Neural progenitor cell (in vitro differentiated cells): ENCODE results near the gene FAM234A.

ENCODE experiments used
- EZH2phosphoT487 ChIP-seq: fragments of 200-600 bp; sonication (generic); IDR thresholded peaks from 2 replicates; pipeline ENCODE4 v1.6.1; 2017; ENCODE audit warnings: antibody characterized with exemption
- TF ChIP-seq, protein P1 (sequence below): fragments of 200-600 bp; sonication (generic); IDR thresholded peaks from 2 replicates; pipeline ENCODE4 v1.5.1; 2017; ENCODE audit warnings: antibody characterized with exemption, mild to moderate bottlenecking

DNA sequence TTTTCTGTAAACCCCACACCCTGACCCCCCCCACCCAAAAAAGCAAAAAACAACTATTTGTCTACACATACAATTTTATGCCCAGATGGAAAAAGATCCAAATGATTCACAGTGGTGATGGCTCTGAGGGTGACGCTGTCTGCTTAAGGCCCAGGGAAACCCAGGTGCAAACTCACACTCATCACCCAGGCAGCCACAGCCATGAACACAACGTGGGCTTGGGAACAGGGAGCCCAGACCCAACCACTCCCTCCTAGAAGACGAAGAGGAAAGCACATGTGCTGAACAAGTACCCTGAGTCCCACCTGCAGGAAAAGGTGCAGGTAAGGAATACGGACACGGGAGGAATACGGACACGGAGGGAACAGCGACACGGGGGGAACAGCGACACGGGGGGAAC, 48.9 kb upstream of the FAM234A start:
- TF ChIP-seq, protein P1, sequence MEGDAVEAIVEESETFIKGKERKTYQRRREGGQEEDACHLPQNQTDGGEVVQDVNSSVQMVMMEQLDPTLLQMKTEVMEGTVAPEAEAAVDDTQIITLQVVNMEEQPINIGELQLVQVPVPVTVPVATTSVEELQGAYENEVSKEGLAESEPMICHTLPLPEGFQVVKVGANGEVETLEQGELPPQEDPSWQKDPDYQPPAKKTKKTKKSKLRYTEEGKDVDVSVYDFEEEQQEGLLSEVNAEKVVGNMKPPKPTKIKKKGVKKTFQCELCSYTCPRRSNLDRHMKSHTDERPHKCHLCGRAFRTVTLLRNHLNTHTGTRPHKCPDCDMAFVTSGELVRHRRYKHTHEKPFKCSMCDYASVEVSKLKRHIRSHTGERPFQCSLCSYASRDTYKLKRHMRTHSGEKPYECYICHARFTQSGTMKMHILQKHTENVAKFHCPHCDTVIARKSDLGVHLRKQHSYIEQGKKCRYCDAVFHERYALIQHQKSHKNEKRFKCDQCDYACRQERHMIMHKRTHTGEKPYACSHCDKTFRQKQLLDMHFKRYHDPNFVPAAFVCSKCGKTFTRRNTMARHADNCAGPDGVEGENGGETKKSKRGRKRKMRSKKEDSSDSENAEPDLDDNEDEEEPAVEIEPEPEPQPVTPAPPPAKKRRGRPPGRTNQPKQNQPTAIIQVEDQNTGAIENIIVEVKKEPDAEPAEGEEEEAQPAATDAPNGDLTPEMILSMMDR = no peak
- no peak for TF ChIP-seq EZH2phosphoT487
